Fibroblast of lung (primary cell): ENCODE measurements around the gene TENM4.

Experiments
- EZH2 ChIP-seq: IDR thresholded peaks from 2 replicates; pipeline ENCODE4 v1.5.1; 2012; ENCODE audit warnings: low read length, control low read depth, mild to moderate bottlenecking; ENCODE audit errors: missing control alignments
- TF ChIP-seq, protein P1 (sequence below), 2 donors: IDR thresholded peaks in 1 of 2; conservative IDR thresholded peaks in 1 of 2; 1 replicate in 1 of 2; 2 replicates in 1 of 2; pipeline ENCODE4 v1.5.1; 2011 to 2012; ENCODE audit warnings: low read length in 2 of 2, control low read depth in 1 of 2, inconsistent platforms in 1 of 2, low read depth in 1 of 2, mild to moderate bottlenecking in 1 of 2

GRCh38 chr11:79066456-79067351 is 374.1 kb downstream of the TENM4 start:
- TF ChIP-seq, protein P1, sequence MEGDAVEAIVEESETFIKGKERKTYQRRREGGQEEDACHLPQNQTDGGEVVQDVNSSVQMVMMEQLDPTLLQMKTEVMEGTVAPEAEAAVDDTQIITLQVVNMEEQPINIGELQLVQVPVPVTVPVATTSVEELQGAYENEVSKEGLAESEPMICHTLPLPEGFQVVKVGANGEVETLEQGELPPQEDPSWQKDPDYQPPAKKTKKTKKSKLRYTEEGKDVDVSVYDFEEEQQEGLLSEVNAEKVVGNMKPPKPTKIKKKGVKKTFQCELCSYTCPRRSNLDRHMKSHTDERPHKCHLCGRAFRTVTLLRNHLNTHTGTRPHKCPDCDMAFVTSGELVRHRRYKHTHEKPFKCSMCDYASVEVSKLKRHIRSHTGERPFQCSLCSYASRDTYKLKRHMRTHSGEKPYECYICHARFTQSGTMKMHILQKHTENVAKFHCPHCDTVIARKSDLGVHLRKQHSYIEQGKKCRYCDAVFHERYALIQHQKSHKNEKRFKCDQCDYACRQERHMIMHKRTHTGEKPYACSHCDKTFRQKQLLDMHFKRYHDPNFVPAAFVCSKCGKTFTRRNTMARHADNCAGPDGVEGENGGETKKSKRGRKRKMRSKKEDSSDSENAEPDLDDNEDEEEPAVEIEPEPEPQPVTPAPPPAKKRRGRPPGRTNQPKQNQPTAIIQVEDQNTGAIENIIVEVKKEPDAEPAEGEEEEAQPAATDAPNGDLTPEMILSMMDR (conservative IDR thresholded peaks at IDR 0.05 in 1 of 2, IDR thresholded peaks at IDR 0.05 in 1 of 2; ENCODE audit: low read depth in 1 of 2, low read length in 2 of 2) = no peak
- TF ChIP-seq EZH2 = no peak
